H7 (cell line): ENCODE results near the gene C14orf93. TPM values are rescaled to one million over a fixed set of nuclear protein-coding genes. Genes with fewer than 3 reads are reported as not detected.

Experiments used
- DNase-seq: peaks from one replicate; pipeline ENCODE4 v3.0.0; 2012
- H3K27me3 ChIP-seq: 2 replicates; pipeline ENCODE4 v1.6.0; 2011; ENCODE audit warnings: mild to moderate bottlenecking, low read length; ENCODE audit not compliant: control insufficient read depth, insufficient read depth
- H3K36me3 ChIP-seq: replicated peaks from 2 replicates; pipeline ENCODE4 v1.5.1; 2011; ENCODE audit warnings: low read length; ENCODE audit not compliant: control insufficient read depth, insufficient read depth
- H3K4me3 ChIP-seq: 2 replicates; pipeline ENCODE4 v1.5.1; 2011; ENCODE audit warnings: low read depth, mild to moderate bottlenecking, control low read depth, low read length, moderate library complexity; ENCODE audit not compliant: insufficient read depth
- total RNA-seq: library from RNA; depleted of rRNA; stranded (reverse); fragments of >200 nt; shearing (Covaris generic); gene quantifications from 2 replicates; pipeline ENCODE4 v1.2.3, GENCODE V29; 2014

C14orf93 gene
- total RNA-seq, 1 experiment from 2014 or later: 13.2 TPM

GRCh38 chr14:23051141-23052057 lies 41.5 kb upstream of the C14orf93 start:
- Histone ChIP-seq H3K36me3 (peaks cover 3% of the 10 kb centered on the region; the same call in 1 of the 2 replicates), H3K4me3 (no peak overlapping the region), H3K27me3 (no peaks in the 10 kb centered on the region; the same call in 1 of the 2 replicates)
- no peak for DNase-seq

- no peaks in the 10 kb centered on the region for H3K27me3 ChIP-seq
- H3K36me3 ChIP-seq: peaks cover 3% of the 10 kb centered on the region; the same call in 1 of the 2 replicates
- H3K4me3 ChIP-seq: no peak overlapping the region
- no peak for DNase-seq
Measured at GRCh38 chr14:23049011-23049410, 39.1 kb upstream of the C14orf93 start.

GRCh38 chr14:23047751-23048693 lies 38.1 kb upstream of the C14orf93 start:
- H3K36me3 ChIP-seq: 0 out of 2 replicates have a peak, but pooled peaks cover 1% of the 10 kb centered on the region
- no peak overlapping the region for H3K4me3 ChIP-seq
- DNase-seq: no peak
- no peaks in the 10 kb centered on the region for H3K27me3 ChIP-seq

- no peak overlapping the region for H3K4me3 ChIP-seq
- no peak for DNase-seq
- 0 out of 2 replicates have a peak, but pooled peaks cover 1% of the 10 kb centered on the region for H3K36me3 ChIP-seq
Measured at GRCh38 chr14:23047034-23047634, 37.2 kb upstream of the C14orf93 start.

DNA sequence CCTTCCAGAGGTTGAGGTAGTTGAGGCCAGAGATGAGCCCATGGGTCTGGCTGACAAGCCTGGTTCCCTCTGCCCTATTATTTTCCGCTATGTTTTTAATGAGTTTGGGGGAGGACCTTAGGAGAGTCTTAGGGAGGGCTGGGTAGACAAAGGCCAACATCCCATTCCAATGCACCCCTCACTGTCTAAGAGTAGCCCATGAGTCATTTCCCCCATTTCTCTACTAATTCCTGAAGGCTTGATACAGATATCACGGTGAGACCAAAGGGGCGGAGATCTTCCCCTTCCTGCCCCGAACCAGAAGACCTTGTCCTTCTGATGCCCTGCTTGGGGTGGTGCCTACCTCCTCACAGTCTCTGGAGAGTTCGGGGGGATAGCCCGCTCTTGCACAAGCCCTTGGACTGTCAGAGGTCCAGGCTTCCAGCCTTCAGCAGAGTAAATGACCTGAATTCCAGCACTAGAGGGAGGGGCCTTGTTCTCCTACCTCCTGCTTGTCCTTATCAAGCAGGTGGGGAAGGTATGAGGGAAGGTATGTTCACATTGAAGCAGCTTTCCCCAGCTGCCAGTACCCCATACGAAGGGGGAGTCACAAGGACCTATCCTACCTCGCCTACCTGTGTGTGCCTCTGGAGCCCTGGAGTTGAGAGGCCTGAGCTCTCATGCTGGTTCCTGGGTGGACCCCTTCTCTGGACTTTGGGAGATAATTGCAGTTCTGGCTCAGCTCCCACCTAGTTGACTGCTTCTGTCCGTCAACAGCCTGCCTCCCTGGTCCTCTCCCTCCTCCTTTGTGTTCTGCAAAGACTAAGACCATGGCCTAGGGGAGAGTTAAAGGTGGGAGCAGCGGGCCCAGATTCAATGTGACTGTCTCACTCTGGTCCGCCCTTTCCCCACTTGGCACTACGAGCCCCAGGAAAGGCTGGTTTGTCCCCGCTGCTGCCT lies 35.7 kb upstream of the C14orf93 start:
- DNase-seq: no peak

More at GRCh38 chr14:23047034-23047634, 37.2 kb upstream of the C14orf93 start:
- H3K27me3 ChIP-seq: no peaks in the 10 kb centered on the region

GRCh38 chr14:23044840-23045239 lies 34.9 kb upstream of the C14orf93 start:
- no peaks in the 10 kb centered on the region for H3K27me3 ChIP-seq
- H3K36me3 ChIP-seq: no peaks in the 10 kb centered on the region
- no peak overlapping the region for H3K4me3 ChIP-seq
- DNase-seq: no peak

More for the DNA sequence above, 35.7 kb upstream of the C14orf93 start:
- 0 out of 2 replicates have a peak, but pooled peaks cover 1% of the 10 kb centered on the region for H3K36me3 ChIP-seq
- H3K27me3 ChIP-seq: no peaks in the 10 kb centered on the region
- H3K4me3 ChIP-seq: no peak overlapping the region

GRCh38 chr14:23043754-23044153 lies 33.8 kb upstream of the C14orf93 start:
- DNase-seq: no peak
- H3K4me3 ChIP-seq: no peak overlapping the region
- H3K36me3 ChIP-seq: no peaks in the 10 kb centered on the region
- H3K27me3 ChIP-seq: no peaks in the 10 kb centered on the region

DNA sequence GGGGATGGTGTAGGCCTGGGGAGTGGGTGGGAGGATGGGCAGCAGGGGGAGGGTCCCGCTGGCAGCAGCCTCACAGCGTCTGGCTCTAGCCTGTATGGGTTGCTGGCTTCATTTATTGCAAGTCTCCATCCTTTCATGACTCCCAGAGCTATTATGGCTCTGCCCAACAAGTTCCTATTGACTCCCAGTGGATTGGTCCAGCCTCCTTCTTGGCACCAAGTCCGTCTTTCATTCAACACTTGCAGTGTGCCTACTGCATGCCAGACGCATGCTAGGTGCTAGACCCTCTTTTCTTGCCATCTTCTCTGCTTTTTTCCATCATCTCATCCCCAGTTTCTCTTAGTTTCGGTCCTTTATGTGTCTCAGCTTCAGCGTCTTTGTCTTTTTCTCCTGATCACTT lies 33.2 kb upstream of the C14orf93 start:
- Histone ChIP-seq H3K36me3 (no peaks in the 10 kb centered on the region), H3K4me3 (no peak overlapping the region), H3K27me3 (no peaks in the 10 kb centered on the region)
- no peak for DNase-seq

GRCh38 chr14:23042162-23042965 lies 32.4 kb upstream of the C14orf93 start, which contains the start of gene PSMB11:
Gene PSMB11 (plus strand): TSS chr14:23042212. CDS start chr14:23042226, 14 bp downstream.
- Histone ChIP-seq H3K36me3 (no peaks in the 10 kb centered on the region), H3K4me3 (no peak within 1 kb of the TSS), H3K27me3 (no peaks in the 10 kb centered on the region)
- peak; percentile 69 for DNase-seq

- Histone ChIP-seq H3K4me3 (no peak overlapping the region), H3K27me3 (no peaks in the 10 kb centered on the region), H3K36me3 (no peaks in the 10 kb centered on the region)
- no peak for DNase-seq
Measured at GRCh38 chr14:23041729-23042128, 31.8 kb upstream of the C14orf93 start.

- Histone ChIP-seq H3K36me3 (no peaks in the 10 kb centered on the region), H3K4me3 (no peak overlapping the region), H3K27me3 (no peaks in the 10 kb centered on the region)
- DNase-seq: no peak
Measured at GRCh38 chr14:23040100-23040499, 30.2 kb upstream of the C14orf93 start.

- Histone ChIP-seq H3K36me3 (peaks cover 16% of the 10 kb centered on the region), H3K27me3 (no peaks in the 10 kb centered on the region), H3K4me3 (no peak overlapping the region; the same call in 1 of the 2 replicates)
- no peak for DNase-seq
Measured at GRCh38 chr14:23035303-23036144, 25.6 kb upstream of the C14orf93 start.
